SK-N-SH (cell line): ENCODE results near the gene NEURL1. TPM values are rescaled to one million over a fixed set of nuclear protein-coding genes. Genes with fewer than 3 reads are reported as not detected.

Source experiments
- CTCF ChIA-PET: fragments of 300-600, 350-600 bp; formaldehyde crosslinking; extraction: SDS; loops from one replicate; lab custom pipeline; 2021; lab: Yijun Ruan, JAX
- POLR2A ChIA-PET: fragments of 350-600 bp; sonication (Branson Sonifier 250); formaldehyde crosslinking; extraction: SDS; loops from one replicate; lab custom pipeline; 2020; ENCODE audit warnings: antibody characterized with exemption, inconsistent platforms; lab: Yijun Ruan, JAX
- DNase-seq: peaks from one replicate; pipeline ENCODE4 v3.0.0; 2012
- H2AFZ ChIP-seq: fragments of 200-600 bp; sonication (generic); 2 replicates; pipeline ENCODE4 v1.8.1; 2016; ENCODE audit warnings: antibody characterized with exemption, mild to moderate bottlenecking, low read depth
- H3F3A ChIP-seq: fragments of 200-600 bp; sonication (generic); replicated peaks from 2 replicates; pipeline ENCODE3; 2016; ENCODE audit warnings: antibody characterized with exemption, mild to moderate bottlenecking; ENCODE audit not compliant: insufficient read depth
- H3K27ac ChIP-seq, 2 experiments: fragments of 200-500 bp in 1 of 2; fragments of 200-600 bp in 1 of 2; sonication (Bioruptor generic) in 1 of 2; sonication (generic), shearing (Covaris generic) in 1 of 2; 2 replicates each; pipeline versions ENCODE4 v1.5.1 to v1.6.1; 2014 to 2016; ENCODE audit warnings: low read depth in 2 of 2, inconsistent platforms in 1 of 2, low read length in 1 of 2, mild to moderate bottlenecking in 1 of 2, mixed read lengths in 1 of 2
- H3K27me3 ChIP-seq: fragments of 200-600 bp; sonication (generic), shearing (Covaris generic); 2 replicates; pipeline ENCODE4 v1.6.1; 2016; ENCODE audit warnings: mixed run types; ENCODE audit not compliant: insufficient read depth
- H3K36me3 ChIP-seq, 2 experiments: fragments of 200-500 bp in 1 of 2; fragments of 200-600 bp in 1 of 2; sonication (Bioruptor generic) in 1 of 2; sonication (generic) in 1 of 2; replicated peaks in 1 of 2; 2 replicates each; pipeline versions ENCODE3 to v1.5.1; 2014 to 2016; ENCODE audit warnings: low read length in 1 of 2, mild to moderate bottlenecking in 1 of 2; ENCODE audit not compliant: insufficient read depth in 2 of 2, control insufficient read depth in 1 of 2
- H3K4me1 ChIP-seq, 2 experiments: fragments of 200-500 bp in 1 of 2; fragments of 200-600 bp in 1 of 2; sonication (Bioruptor generic) in 1 of 2; sonication (generic), shearing (Covaris generic) in 1 of 2; 2 replicates each; pipeline versions ENCODE4 v1.5.1 to v1.6.1; 2014 to 2016; ENCODE audit warnings: low read depth in 1 of 2, low read length in 1 of 2, mixed run types in 1 of 2; ENCODE audit not compliant: insufficient read depth in 2 of 2, control insufficient read depth in 1 of 2
- H3K4me2 ChIP-seq: fragments of 200-600 bp; sonication (generic), shearing (Covaris generic); 2 replicates; pipeline ENCODE4 v1.6.1; 2017; ENCODE audit warnings: mixed run types
- H3K4me3 ChIP-seq, 2 experiments: fragments of 200-500 bp in 1 of 2; fragments of 200-600 bp in 1 of 2; sonication (Bioruptor generic) in 1 of 2; sonication (generic), shearing (Covaris generic) in 1 of 2; 2 replicates each; pipeline versions ENCODE4 v1.5.1 to v1.8.1; 2014 to 2016; ENCODE audit warnings: low read depth in 2 of 2, inconsistent platforms in 1 of 2, low read length in 1 of 2, mild to moderate bottlenecking in 1 of 2, mixed read lengths in 1 of 2, moderate library complexity in 1 of 2
- H3K79me2 ChIP-seq: fragments of 200-600 bp; sonication (generic); 2 replicates; pipeline ENCODE4 v1.8.1; 2017; ENCODE audit warnings: mild to moderate bottlenecking; ENCODE audit not compliant: insufficient read depth
- H3K9ac ChIP-seq: fragments of 200-600 bp; sonication (generic); 2 replicates; pipeline ENCODE4 v1.6.1; 2017; ENCODE audit warnings: mixed run types
- H3K9me2 ChIP-seq: fragments of 200-600 bp; sonication (generic); 2 replicates; pipeline ENCODE4 v1.6.1; 2017; ENCODE audit warnings: mixed run types
- H3K9me3 ChIP-seq: fragments of 200-600 bp; sonication (generic); 2 replicates; pipeline ENCODE4 v1.6.1; 2017; ENCODE audit warnings: mixed run types, mild to moderate bottlenecking, moderate library complexity
- H4K20me1 ChIP-seq: fragments of 200-600 bp; sonication (generic); 2 replicates; pipeline ENCODE4 v1.6.1; 2017; ENCODE audit warnings: mild to moderate bottlenecking, mixed run types; ENCODE audit not compliant: insufficient read depth
- CTCF ChIP-seq: fragments of 200-600 bp; sonication (generic); IDR thresholded peaks from 2 replicates; pipeline ENCODE4 v1.6.1; 2017; ENCODE audit warnings: antibody characterized with exemption, mild to moderate bottlenecking, moderate library complexity
- EP300 ChIP-seq, 2 experiments: IDR thresholded peaks; 2 replicates each; pipeline versions ENCODE4 v1.4.0 to v1.6.1; 2012; ENCODE audit warnings: borderline replicate concordance in 1 of 2, low read depth in 1 of 2, low read length in 1 of 2
- EZH2phosphoT487 ChIP-seq: fragments of 200-600 bp; sonication (generic); IDR thresholded peaks from 2 replicates; pipeline ENCODE4 v1.6.1; 2017; ENCODE audit warnings: low read depth, mixed run types, mild to moderate bottlenecking, antibody characterized with exemption, moderate library complexity, borderline replicate concordance
- FOSL2 ChIP-seq: IDR thresholded peaks from 2 replicates; pipeline ENCODE4 v1.4.0; 2012; ENCODE audit warnings: low read depth, mild to moderate bottlenecking, moderate library complexity, borderline replicate concordance
- FOXJ3 ChIP-seq: sonication (generic); formaldehyde crosslinking; IDR thresholded peaks from 2 replicates; pipeline ENCODE4 v1.5.1; 2020; ENCODE audit warnings: mild to moderate bottlenecking, missing genetic modification reagents
- MAX ChIP-seq: IDR thresholded peaks from 2 replicates; pipeline ENCODE4 v1.4.0; 2012; ENCODE audit warnings: low read depth
- NRF1 ChIP-seq: IDR thresholded peaks from 2 replicates; pipeline ENCODE4 v1.6.1; 2012; ENCODE audit warnings: low read depth, mild to moderate bottlenecking, low read length
- RAD21 ChIP-seq: IDR thresholded peaks from 2 replicates; pipeline ENCODE4 v1.6.1; 2012; ENCODE audit warnings: mild to moderate bottlenecking, low read length
- REST ChIP-seq: IDR thresholded peaks from 2 replicates; pipeline ENCODE4 v1.6.1; 2012; ENCODE audit warnings: mild to moderate bottlenecking, low read depth, low read length, moderate library complexity
- RFX5 ChIP-seq: IDR thresholded peaks from 2 replicates; pipeline ENCODE4 v1.6.1; 2012; ENCODE audit warnings: mild to moderate bottlenecking, improper control_type of control experiment, low read length
- RXRA ChIP-seq: IDR thresholded peaks from 2 replicates; pipeline ENCODE4 v1.4.0; 2012; ENCODE audit warnings: low read depth, mild to moderate bottlenecking, borderline replicate concordance
- SMC3 ChIP-seq: IDR thresholded peaks from 2 replicates; pipeline ENCODE4 v1.6.1; 2012; ENCODE audit warnings: low read depth, low read length, improper control_type of control experiment
- YY1 ChIP-seq: IDR thresholded peaks from 2 replicates; pipeline ENCODE4 v1.4.0; 2012; ENCODE audit warnings: low read depth, mild to moderate bottlenecking
- WGBS: methylation state at CpG from one replicate; pipeline ENCODE4 v1.1.6; 2017; ENCODE audit warnings: low lambda C conversion rate; 5-methylcytosine and 5-hydroxymethylcytosine counted together
- polyA plus RNA-seq, 3 experiments: library from polyadenylated mRNA; depleted of rRNA; stranded (reverse); fragments of >200 nt; gene quantifications; 2 replicates each; pipeline ENCODE4 v1.2.3, GENCODE V29; 2012

NEURL1 gene
- polyA plus RNA-seq, 1 of the 3 experiments (the other 2 are of a cell fraction) = 0.05 TPM

- H3K9me3 ChIP-seq = no peaks in the 10 kb centered on the region
- no peak overlapping the region for H3K27ac ChIP-seq
- CTCF ChIA-PET = interaction anchor here (0.7 to 6.9 kb wide), 8 partner anchors 7 to 285 kb away, joined by 3 to 91 read pairs (median 6); no protein-coding TSS in a partner anchor
Observed at GRCh38 chr10:103600325-103600724, 106.8 kb downstream of the NEURL1 start.

More at GRCh38 chr10:103600325-103600724, 106.8 kb downstream of the NEURL1 start:
- Histone ChIP-seq H3K79me2 (no peaks in the 10 kb centered on the region), H3K4me1 (peaks cover 0 to 18% of the 10 kb centered on the region in 2 experiments; a peak in 2 of 4 replicates), H3K36me3 (no peaks in the 10 kb centered on the region), H3K9ac (no peak overlapping the region), H3K4me3 (no peak overlapping the region), H2AFZ (no peak overlapping the region), H3F3A (no peaks in the 10 kb centered on the region), H3K4me2 (no peak overlapping the region), H4K20me1 (no peaks in the 10 kb centered on the region), H3K9me2 (no peaks in the 10 kb centered on the region), H3K27me3 (no peaks in the 10 kb centered on the region)
- POLR2A ChIA-PET = no interaction called here
- TF ChIP-seq SMC3 = no peak
- TF ChIP-seq YY1 = no peak
- no peak for TF ChIP-seq EP300 (IDR thresholded peaks at IDR 0.05; ENCODE audit: borderline replicate concordance in 1 of 2, low read depth in 1 of 2, low read length in 1 of 2)
- TF ChIP-seq RAD21 = no peak
- no peak for TF ChIP-seq RFX5
- TF ChIP-seq REST = no peak
- TF ChIP-seq NRF1 = no peak
- TF ChIP-seq MAX = no peak
- no peak for TF ChIP-seq CTCF
- no peak for TF ChIP-seq EZH2phosphoT487
- TF ChIP-seq FOXJ3 (CRISPR knock-in tag) = no peak
- no peak for TF ChIP-seq RXRA
- TF ChIP-seq FOSL2 = no peak
- WGBS = 100% methylated on average over 3 of the region's 6 CpGs
- no peak for DNase-seq
